Fibroblast of upper back skin (primary cell): ENCODE data around the gene HKDC1.
"Not testable (repeated sequence)": the region's sequence is repeated elsewhere in the genome, so short reads cannot be mapped to it uniquely, and the experiment has no call there.

Experiments
- DNase-seq: peaks from one replicate; pipeline ENCODE4 v3.0.0-alpha.2; 2013

HKDC1 gene

GRCh38 chr10:69220041-69220451 is at the start of gene HKDC1:
TSS of gene HKDC1 (plus strand) at chr10:69220332. CDS start at chr10:69220436, 104 bp downstream.
- DNase-seq: no peak

GRCh38 chr10:69172241-69172982 is 47.7 kb upstream of the HKDC1 start:
- no peak for DNase-seq

GRCh38 chr10:69175326-69175725 is 44.8 kb upstream of the HKDC1 start:
- not testable (repeated sequence) for DNase-seq

GRCh38 chr10:69176823-69177222 is 43.3 kb upstream of the HKDC1 start:
- DNase-seq: no peak

GRCh38 chr10:69179089-69179742 is 40.9 kb upstream of the HKDC1 start:
- no peak for DNase-seq

- DNase-seq: peak; percentile 98
Observed at GRCh38 chr10:69179743-69180524, 40.2 kb upstream of the HKDC1 start, which contains the start of gene SUPV3L1. TSS of gene SUPV3L1 (plus strand) at chr10:69180234. CDS start at chr10:69180292, 58 bp downstream.

- no peak for DNase-seq
Observed at GRCh38 chr10:69180525-69181204, 39.5 kb upstream of the HKDC1 start.

- DNase-seq: no peak
Observed at GRCh38 chr10:69181433-69181832, 38.7 kb upstream of the HKDC1 start.

- DNase-seq: no peak
Observed at GRCh38 chr10:69182005-69182404, 38.1 kb upstream of the HKDC1 start.

GRCh38 chr10:69186524-69186923 is 33.6 kb upstream of the HKDC1 start:
- DNase-seq: no peak

- DNase-seq: peak; percentile 16
Observed at GRCh38 chr10:69201045-69201444, 19.1 kb upstream of the HKDC1 start.

- peak; percentile 62 for DNase-seq
Observed at GRCh38 chr10:69202332-69202731, 17.8 kb upstream of the HKDC1 start.

GRCh38 chr10:69208761-69209160 is 11.4 kb upstream of the HKDC1 start:
- DNase-seq: no peak

- DNase-seq: no peak
Observed at GRCh38 chr10:69209787-69210484, 10.2 kb upstream of the HKDC1 start.

- DNase-seq: no peak
Observed at GRCh38 chr10:69211104-69211503, 9.0 kb upstream of the HKDC1 start.

- no peak for DNase-seq
Observed at GRCh38 chr10:69211524-69211923, 8.6 kb upstream of the HKDC1 start.

- no peak for DNase-seq
Observed at GRCh38 chr10:69213591-69214311, 6.4 kb upstream of the HKDC1 start.

- DNase-seq: no peak
Observed at GRCh38 chr10:69214666-69215131, 5.4 kb upstream of the HKDC1 start.

- no peak for DNase-seq
Observed at GRCh38 chr10:69215405-69216171, 4.5 kb upstream of the HKDC1 start.

GRCh38 chr10:69216577-69217118 is 3.5 kb upstream of the HKDC1 start:
- no peak for DNase-seq
